HG03520 (cell line): ENCODE results near the gene TNIK.
"Not testable (repeated sequence)": the region's sequence is repeated elsewhere in the genome, so short reads cannot be mapped to it uniquely, and the experiment has no call there.

Experiments used
- ATAC-seq: cut with Tn5 transposase; IDR thresholded peaks from one replicate; pipeline ENCODE4 v1.9.1; 2021; ENCODE audit warnings: mild to moderate bottlenecking, moderate library complexity; ENCODE audit not compliant: unreplicated experiment

Gene TNIK

GRCh38 chr3:171262431-171262830 is 197.8 kb downstream of the TNIK start:
- no peak for ATAC-seq

GRCh38 chr3:171261487-171261886 is 198.7 kb downstream of the TNIK start:
- no peak for ATAC-seq

GRCh38 chr3:171260899-171261298 is 199.3 kb downstream of the TNIK start:
- no peak for ATAC-seq

GRCh38 chr3:171260466-171260865 is 199.7 kb downstream of the TNIK start:
- no peak for ATAC-seq

- ATAC-seq, result no peak
Measured at GRCh38 chr3:171258316-171258715, 201.9 kb downstream of the TNIK start.

GRCh38 chr3:171257251-171258203 is 202.7 kb downstream of the TNIK start:
- peak; percentile 79 for ATAC-seq

GRCh38 chr3:171256445-171257250 is 203.6 kb downstream of the TNIK start:
- no peak for ATAC-seq

- ATAC-seq, result peak; percentile 48
Measured at GRCh38 chr3:171255236-171255806, 204.9 kb downstream of the TNIK start.

GRCh38 chr3:171254315-171254714 is 205.9 kb downstream of the TNIK start:
- no peak for ATAC-seq

GRCh38 chr3:171251835-171252234 is 208.4 kb downstream of the TNIK start:
- no peak for ATAC-seq

- ATAC-seq, result no peak
Measured at GRCh38 chr3:171250444-171250843, 209.8 kb downstream of the TNIK start.

- ATAC-seq, result no peak
Measured at GRCh38 chr3:171249245-171249644, 211.0 kb downstream of the TNIK start.

GRCh38 chr3:171248426-171249111 is 211.6 kb downstream of the TNIK start:
- ATAC-seq, result peak; percentile 63

GRCh38 chr3:171245796-171246765 is 214.1 kb downstream of the TNIK start:
- ATAC-seq, result no peak

- ATAC-seq, result no peak
Measured at GRCh38 chr3:171242951-171243350, 217.3 kb downstream of the TNIK start.

- no peak for ATAC-seq
Measured at GRCh38 chr3:171242170-171242569, 218.0 kb downstream of the TNIK start.

- not testable (repeated sequence) for ATAC-seq
Measured at GRCh38 chr3:171241655-171242054, 218.6 kb downstream of the TNIK start.

- no peak for ATAC-seq
Measured at GRCh38 chr3:171240504-171240835, 219.7 kb downstream of the TNIK start.

- no peak for ATAC-seq
Measured at GRCh38 chr3:171239757-171240503, 220.3 kb downstream of the TNIK start.
